Measurements from ENCODE around the gene SPAAR. TPM values are rescaled to one million over a fixed set of nuclear protein-coding genes. Genes with fewer than 3 reads are reported as not detected.

The SPAAR gene
- total RNA-seq, 1 donor from 2014 or later, result 0.49 TPM

GRCh38 chr9:35864695-35865255, 44.5 kb upstream of the SPAAR start:
- intact Hi-C loops (cut with DNase I), result no loop called here
- Histone ChIP-seq H3K27ac (no peak overlapping the region), H3K27me3 (no peaks in the 10 kb centered on the region), H3K4me1 (peaks cover 8% of the 10 kb centered on the region), H3K4me3 (no peak overlapping the region), H3K9me3 (no peaks in the 10 kb centered on the region), H3K36me3 (no peaks in the 10 kb centered on the region)
- no peak for DNase-seq (ENCODE audit: extremely low spot score in 2 of 2)
- TF ChIP-seq POLR2AphosphoS5 (IDR thresholded peaks at IDR 0.05; ENCODE audit: insufficient read depth in 1 of 2, low read depth in 1 of 2), result no peak
- TF ChIP-seq POLR2A (IDR thresholded peaks at IDR 0.05), result no peak
- no peak for TF ChIP-seq CTCF (IDR thresholded peaks at IDR 0.05)

GRCh38 chr9:35867538-35867937, 41.8 kb upstream of the SPAAR start:
- no peaks in the 10 kb centered on the region for H3K36me3 ChIP-seq
- no peak overlapping the region for H3K27ac ChIP-seq
- intact Hi-C loops (cut with DNase I), result no loop called here
- H3K4me1 ChIP-seq, result no peaks in the 10 kb centered on the region
- H3K27me3 ChIP-seq, result no peaks in the 10 kb centered on the region
- TF ChIP-seq CTCF (IDR thresholded peaks at IDR 0.05), result no peak
- no peak for DNase-seq (ENCODE audit: extremely low spot score in 2 of 2)
- no peaks in the 10 kb centered on the region for H3K9me3 ChIP-seq
- no peak overlapping the region for H3K4me3 ChIP-seq

- H3K4me3 ChIP-seq, result no peak overlapping the region
- TF ChIP-seq POLR2A (IDR thresholded peaks at IDR 0.05) (no peak), CTCF (IDR thresholded peaks at IDR 0.05) (no peak), POLR2AphosphoS5 (IDR thresholded peaks at IDR 0.05; ENCODE audit: insufficient read depth in 1 of 2, low read depth in 1 of 2) (no peak)
- no peaks in the 10 kb centered on the region for H3K36me3 ChIP-seq
- no peak for DNase-seq (ENCODE audit: extremely low spot score in 2 of 2)
- H3K27ac ChIP-seq, result no peak overlapping the region
- no peaks in the 10 kb centered on the region for H3K27me3 ChIP-seq
- H3K9me3 ChIP-seq, result no peaks in the 10 kb centered on the region
- intact Hi-C loops (cut with DNase I), result no loop called here
- H3K4me1 ChIP-seq, result no peaks in the 10 kb centered on the region
Measured at GRCh38 chr9:35868933-35869332, 40.4 kb upstream of the SPAAR start.

- Histone ChIP-seq H3K27me3 (no peaks in the 10 kb centered on the region), H3K36me3 (no peaks in the 10 kb centered on the region), H3K4me3 (no peak overlapping the region), H3K27ac (no peak overlapping the region), H3K4me1 (no peaks in the 10 kb centered on the region), H3K9me3 (no peaks in the 10 kb centered on the region)
- no peak for DNase-seq (ENCODE audit: extremely low spot score in 2 of 2)
- TF ChIP-seq POLR2A (IDR thresholded peaks at IDR 0.05), result no peak
- no peak for TF ChIP-seq POLR2AphosphoS5 (IDR thresholded peaks at IDR 0.05; ENCODE audit: insufficient read depth in 1 of 2, low read depth in 1 of 2)
- no peak for TF ChIP-seq CTCF (IDR thresholded peaks at IDR 0.05)
- intact Hi-C loops (cut with DNase I), result no loop called here
Measured at GRCh38 chr9:35869621-35870216, 39.6 kb upstream of the SPAAR start.

GRCh38 chr9:35870351-35870923, 38.9 kb upstream of the SPAAR start, which contains the start of gene OR13J1:
Gene OR13J1, minus strand, starts transcription at chr9:35870401. Its CDS starts 0 bp downstream, at chr9:35870401.
- TF ChIP-seq POLR2AphosphoS5 (IDR thresholded peaks at IDR 0.05; ENCODE audit: insufficient read depth in 1 of 2, low read depth in 1 of 2), result no peak
- no peaks in the 10 kb centered on the region for H3K27me3 ChIP-seq
- intact Hi-C loops (cut with DNase I), result no loop called here
- no peaks in the 10 kb centered on the region for H3K9me3 ChIP-seq
- H3K4me1 ChIP-seq, result no peaks in the 10 kb centered on the region
- no peak for DNase-seq (ENCODE audit: extremely low spot score in 2 of 2)
- H3K36me3 ChIP-seq, result no peaks in the 10 kb centered on the region
- no peak within 1 kb of the TSS for H3K4me3 ChIP-seq
- H3K27ac ChIP-seq, result no peak within 1 kb of the TSS
